Measurements from ENCODE around the gene C15orf39.
"Not testable (repeated sequence)": the region's sequence is repeated elsewhere in the genome, so short reads cannot be mapped to it uniquely, and the experiment has no call there.

Gene C15orf39

DNA sequence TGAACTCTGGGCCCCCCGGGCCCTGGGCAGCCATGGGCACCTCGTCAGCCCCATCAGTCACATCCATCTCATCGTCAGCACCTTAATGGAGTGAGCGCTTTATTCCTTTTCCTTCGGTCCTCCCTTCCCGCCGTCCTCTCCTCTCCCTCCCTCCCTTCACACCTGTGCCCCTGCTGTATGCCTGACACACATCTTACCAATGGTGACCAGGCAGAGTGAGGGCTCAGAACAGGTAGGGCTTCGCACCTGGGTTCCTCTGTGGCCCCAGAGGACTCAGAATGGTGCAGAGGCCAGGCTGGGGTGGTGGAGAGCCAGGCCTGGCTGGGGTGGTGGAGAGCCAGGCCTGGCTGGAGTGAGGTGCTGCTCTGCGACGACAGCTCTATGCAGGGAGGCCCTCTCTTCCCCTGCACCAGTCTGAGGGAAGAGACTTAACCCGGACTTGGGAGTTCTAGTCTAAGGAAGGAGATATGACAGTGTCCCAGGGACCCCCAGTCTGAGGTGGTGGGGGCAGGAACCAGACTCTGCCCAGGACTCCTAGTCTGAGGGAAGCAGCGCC is 11.6 kb downstream of the C15orf39 start:
- DNase-seq, result no peak

DNA sequence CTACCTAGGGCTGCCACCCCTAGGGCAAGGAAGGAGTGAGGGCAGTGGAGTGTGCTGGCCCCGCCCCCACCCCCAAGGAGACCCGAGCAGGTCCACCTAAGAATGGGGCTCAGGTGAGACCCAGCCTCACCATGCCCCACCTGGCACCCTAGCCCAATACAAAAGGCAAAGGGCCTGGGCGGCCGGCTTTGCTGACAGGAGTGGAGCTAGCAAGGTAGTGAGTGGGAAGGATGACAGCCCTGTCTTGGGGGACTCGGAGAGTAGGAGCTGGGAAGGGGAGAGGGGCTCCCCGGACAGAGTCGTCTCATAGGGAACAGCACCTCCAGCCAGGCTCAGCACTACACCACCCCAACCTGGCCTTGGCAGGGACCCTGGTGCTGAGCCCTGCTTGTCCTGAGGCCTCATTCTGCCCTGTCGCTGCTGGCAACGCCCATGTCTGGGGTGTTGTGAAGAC is 12.1 kb downstream of the C15orf39 start:
- no peak for DNase-seq

DNA sequence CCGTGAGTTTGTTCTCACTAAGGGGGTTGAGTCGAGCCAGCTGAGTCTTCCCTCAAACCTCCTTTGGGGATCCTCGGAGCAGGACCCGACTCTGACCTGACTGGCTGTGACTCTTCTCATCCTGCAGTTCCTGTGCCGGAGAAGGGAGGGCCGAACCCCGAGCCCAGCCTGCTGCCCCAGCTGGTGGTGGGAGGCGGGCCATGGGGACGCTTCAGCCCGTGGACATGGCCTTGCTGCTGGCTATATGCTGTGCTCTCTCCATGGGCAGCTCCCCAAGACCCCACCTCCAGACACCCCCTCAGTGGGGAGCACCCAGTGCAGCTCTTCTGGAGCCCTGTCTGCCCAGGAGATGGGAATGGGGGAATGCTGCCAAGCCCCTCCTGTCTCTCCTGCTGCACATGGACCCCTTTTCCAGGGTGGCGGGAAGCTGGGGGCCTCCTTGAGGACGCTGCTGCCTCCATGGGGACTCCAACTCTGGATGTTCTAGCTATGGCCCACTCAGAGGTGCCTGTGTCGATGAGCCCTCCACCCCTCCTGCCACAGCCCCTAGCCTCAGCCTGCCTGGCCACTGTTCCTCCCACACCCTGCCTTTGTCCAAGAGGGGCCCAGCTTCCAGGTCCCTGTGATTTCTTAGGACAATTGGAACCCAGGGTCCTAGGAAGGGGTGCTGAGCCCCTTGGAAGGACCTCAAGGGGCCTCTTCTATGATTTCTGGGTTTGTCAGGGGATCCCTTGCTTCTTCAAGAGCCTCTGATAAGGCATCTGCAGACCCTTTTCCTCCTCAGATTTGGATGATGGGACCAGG is 12.8 kb downstream of the C15orf39 start:
- DNase-seq, result no peak

DNA sequence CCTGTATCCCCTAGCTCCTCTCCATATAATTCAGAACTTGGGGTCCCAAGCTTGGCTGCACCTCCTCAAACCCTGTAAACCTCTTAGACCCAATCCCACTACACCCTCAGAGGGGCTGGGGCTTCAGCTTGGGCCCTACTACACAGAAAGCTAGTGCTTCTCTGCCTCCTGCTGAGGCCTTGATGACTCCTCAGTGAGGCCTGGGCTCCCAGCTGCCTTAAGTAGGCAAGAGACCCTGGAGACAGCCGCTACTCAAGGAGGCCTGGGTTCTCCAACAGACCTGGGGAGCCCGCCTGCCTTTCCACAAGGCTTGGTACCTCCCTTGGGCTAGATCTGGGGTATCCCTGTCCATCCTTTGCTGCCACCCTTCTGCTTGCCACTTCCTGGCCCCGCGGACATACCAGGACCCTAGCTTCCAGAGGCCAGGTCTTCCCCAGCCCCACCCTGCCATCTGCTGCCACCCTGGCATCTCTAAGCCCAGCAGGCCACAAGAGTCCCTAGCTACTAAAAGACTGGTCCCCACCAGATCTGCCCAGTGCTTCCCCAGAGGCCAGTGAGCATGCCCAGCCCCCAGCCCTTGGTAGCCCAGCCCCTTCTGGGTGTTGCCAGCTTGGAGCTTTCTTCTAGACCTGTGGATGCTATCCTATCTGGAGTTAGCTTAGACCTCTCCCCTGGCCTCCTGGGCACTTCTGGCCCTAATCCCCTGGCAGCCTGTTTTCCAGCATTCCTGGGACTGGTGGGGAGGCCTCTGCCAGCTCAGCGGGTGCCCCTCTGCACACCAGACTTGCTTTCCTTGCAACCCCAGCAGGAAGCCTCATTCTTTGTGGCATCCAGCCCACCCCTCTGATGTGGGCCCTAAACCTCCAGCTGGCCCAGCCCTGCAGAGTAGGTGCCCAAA is 13.7 kb downstream of the C15orf39 start:
- no peak for DNase-seq

DNA sequence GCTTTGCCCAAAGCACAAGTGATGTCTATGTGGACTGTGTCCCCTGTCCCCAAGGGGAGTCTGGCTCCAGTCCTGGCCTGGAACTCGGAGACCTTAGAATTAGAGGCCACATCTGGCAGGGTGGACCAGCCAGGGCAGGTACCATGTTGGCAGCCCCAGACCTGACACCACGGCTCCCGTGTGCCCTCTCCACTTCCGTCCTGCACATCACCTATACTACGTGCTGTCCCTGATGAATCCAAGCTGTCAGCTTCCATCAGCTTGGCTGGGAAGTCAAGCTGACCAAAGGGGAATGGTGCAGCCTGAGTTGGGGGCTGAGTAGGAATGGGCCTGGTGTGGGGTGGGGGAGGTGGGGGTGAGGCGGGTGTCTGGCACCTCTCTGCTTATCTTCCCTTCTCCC is 15.3 kb downstream of the C15orf39 start:
- DNase-seq, result no peak

DNA sequence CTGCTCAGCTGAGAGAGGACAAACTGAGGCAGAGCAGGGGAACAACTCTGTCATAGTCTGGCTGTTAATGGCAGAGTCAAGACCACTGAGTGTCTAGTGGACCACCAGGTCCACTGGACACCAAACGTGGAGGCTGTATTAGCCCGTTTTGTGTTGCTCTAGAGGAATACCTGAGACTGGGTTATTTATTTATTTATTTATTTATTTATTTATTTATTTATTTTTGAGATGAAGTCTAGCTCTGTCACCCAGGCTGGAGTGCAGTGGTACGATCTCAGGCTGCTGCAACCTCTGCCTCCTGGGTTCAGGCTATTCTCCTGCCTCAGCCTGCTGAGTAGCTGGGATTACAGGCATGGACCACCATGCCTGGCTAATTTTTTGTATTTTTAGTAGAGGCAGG is 15.9 kb downstream of the C15orf39 start:
- not testable (repeated sequence) for DNase-seq

DNA sequence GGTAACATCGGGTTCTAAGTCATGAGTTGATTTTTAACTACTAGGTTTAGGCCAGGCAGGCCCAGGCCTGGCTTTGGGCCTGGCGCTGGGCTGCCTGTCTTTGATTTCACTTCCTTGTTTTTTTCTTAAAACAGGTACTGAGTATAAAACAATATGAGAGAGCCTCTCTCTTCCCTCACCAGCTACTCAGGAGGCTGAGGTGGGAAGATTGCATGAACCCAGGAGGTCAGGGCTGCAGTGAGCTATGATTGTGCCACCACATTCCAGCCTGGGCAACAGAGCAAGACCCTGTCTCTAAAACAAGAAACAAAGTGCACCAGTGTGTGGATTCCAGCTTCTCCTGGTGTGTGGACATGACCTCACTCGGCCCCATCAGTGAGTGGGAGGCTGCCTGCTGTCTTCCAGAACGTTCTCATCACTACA is 17.8 kb downstream of the C15orf39 start:
- DNase-seq, result not testable (repeated sequence)

DNA sequence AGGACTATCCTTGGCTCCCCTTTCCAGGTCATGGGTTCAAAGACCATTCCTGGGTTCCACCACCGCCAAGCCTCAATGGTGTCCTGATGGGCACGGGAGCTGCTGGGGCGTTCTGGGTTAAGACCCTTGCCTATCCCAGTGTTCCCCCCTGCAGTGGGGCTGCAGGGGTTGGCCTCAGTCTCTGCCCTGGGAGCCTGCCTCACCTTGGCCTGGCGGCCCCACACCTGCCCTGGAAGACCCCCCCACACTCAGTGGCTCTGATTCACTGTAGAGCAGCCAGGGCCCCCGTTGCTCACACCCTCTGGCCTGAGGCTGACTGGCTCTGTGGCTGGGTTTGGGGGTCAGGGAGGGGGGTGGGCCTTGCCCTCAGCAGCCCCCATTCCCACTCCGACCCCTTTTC is 22.0 kb downstream of the C15orf39 start:
- no peak for DNase-seq

DNA sequence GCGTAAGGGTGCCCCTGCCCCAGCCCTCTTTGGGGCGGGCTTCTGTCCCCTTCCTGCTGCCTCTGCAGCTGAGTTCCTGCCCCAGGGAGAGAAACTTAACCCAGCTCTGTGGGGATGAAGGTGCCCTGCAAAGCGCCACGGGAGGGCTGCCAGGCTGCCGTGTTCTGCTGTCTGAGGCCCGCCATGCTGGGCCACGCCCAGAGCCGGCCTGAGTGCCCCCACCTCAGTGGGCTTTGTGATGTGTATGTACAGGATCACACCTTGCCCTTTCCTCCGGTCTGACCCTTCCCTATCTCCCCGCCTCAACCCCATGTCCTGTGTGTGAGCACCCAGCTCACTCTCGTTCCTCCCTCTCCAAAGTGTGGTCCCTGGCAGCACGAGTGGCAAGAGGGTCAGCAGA is 22.6 kb downstream of the C15orf39 start:
- DNase-seq, result no peak

DNA sequence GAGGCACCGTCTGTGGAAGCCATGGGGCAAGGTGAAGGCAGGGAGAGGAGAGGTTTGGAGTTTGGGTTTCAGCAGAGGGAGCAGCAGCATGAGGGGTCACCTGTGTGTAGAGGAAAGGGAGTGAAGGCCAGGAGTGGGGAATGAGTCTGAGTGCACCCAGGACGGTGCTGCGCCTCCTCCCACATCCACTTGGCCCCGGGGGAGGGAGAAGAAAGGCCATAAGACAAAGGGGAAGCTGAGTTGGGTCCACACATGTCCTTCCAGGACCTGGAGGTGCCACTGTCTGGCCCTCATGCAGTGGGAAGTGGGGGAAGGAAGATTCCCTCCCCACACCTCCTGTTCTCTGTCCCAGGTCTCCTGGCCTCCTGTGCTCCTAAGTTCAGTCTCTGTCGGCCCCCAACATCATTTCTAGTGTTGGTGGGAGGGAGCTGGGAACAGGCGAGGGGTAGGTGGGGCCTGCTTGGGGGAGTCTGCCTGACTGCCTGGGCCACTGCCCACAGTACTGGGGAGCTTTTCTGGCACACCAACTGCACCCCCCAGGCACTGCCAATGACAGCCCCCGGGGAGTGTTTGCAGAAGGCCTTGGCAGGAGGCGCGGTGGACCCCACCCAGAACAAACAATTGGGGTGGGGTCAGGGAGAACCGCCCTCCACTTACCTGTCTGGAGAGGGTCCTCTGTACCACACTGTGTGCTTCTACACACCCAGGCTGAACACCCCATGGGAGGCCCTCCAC is 23.6 kb downstream of the C15orf39 start:
- DNase-seq, result not testable (repeated sequence)

DNA sequence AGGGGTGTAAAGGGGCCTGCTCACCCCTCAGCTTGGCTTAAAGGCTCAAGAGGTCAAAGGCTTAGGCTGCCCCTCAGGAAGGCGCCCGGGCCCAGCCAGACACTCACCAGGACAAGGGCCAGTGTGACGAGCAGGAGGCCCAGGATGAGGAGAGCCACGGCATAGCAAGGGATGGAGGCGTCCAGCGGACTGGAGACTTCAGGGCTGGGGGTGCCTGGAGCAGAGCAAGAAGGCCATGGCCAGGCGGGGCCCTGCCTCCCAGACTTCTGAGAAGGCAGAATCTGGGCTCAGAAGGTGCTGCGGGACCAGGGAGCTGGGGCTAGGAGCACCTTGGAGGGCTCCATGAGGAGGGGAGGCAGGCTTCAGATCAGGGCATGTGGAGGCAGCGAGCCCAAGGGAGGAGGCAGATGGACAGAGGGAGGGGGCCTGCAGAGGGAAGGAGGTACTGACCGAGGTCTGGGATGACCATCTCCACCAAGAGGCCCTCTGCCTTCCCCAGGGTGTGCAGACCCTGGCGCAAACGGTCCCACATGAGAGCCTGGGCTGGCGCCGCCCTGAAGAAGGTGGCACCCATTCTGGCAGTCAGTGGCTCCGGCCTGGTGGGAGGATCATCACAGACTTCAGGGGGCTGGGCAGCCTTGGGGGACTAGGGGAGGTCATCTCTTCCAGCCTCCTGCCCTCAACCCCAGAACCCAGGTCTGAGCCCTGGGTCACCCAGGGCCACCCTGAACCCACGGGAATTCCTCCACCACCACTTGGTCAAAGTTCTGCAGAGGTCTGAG is 24.5 kb downstream of the C15orf39 start:
- DNase-seq, result no peak

DNA sequence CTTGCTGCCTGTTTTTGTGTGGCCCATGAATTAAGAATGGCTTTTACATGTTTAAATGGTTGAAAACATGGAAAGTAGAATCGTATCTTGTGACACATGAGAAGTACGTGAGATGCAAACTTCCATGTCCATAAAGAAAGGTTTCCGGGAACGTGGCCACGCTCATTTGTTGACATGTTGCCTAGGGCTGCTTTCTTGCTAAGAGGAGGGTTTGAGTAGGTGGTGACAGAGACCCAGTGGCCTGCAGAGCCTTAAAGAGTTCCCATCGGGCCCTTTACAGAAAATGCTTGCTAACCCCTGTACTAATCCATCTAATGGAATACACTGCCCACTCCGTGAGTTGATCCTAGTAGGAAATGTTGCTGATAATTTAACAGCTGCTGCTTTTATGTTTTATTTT is 25.4 kb downstream of the C15orf39 start:
- not testable (repeated sequence) for DNase-seq

DNA sequence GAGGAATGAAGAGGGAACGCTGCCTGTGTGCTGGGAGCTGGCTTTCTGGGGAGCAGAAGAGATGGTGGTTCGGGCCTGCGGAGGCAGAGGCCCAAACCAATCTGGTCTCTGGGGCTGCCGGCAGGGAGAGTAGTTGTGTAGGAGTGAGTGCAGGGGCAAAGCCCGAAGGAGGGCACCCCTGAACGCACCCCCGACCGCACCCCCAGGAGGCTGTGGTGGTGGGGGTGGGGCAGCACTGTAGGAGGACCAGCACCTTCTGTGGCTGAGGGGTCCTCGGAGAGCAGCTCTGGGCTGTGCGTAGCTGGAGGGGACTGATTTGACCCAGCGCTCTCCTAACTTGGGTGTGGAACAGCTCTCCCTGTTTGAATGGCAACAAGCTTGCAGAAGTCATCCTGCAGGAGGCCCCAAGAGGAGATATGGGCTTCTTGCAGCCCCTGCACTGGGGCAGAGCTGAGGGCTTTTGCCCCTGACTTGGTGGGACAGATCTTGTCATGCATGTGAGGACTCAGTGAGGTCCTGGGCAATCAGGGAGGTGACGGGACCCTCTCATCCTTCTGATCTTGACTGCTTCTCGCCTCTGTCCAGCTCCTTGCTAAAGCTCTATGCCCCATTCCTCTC is 26.1 kb downstream of the C15orf39 start:
- DNase-seq, result no peak

DNA sequence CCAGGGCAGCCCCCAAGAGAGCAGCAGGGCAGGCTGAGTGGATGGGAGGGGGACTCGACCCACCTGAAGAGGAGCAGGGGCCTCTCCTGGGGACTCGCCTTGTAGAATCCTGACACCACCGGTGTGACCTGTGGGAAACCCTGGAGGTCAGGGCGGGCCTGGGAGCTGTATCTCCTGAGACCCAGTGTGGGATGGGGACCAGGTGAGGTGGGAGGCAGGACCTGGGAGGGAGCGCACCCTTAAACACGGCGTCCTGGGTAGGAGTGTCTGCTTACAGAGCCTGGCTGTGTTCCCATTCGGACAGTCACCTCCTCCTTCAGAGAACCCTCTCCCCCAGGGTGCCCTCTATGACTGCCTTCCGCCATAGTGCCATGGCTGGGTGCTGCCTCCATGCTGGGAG is 27.1 kb downstream of the C15orf39 start:
- no peak for DNase-seq

DNA sequence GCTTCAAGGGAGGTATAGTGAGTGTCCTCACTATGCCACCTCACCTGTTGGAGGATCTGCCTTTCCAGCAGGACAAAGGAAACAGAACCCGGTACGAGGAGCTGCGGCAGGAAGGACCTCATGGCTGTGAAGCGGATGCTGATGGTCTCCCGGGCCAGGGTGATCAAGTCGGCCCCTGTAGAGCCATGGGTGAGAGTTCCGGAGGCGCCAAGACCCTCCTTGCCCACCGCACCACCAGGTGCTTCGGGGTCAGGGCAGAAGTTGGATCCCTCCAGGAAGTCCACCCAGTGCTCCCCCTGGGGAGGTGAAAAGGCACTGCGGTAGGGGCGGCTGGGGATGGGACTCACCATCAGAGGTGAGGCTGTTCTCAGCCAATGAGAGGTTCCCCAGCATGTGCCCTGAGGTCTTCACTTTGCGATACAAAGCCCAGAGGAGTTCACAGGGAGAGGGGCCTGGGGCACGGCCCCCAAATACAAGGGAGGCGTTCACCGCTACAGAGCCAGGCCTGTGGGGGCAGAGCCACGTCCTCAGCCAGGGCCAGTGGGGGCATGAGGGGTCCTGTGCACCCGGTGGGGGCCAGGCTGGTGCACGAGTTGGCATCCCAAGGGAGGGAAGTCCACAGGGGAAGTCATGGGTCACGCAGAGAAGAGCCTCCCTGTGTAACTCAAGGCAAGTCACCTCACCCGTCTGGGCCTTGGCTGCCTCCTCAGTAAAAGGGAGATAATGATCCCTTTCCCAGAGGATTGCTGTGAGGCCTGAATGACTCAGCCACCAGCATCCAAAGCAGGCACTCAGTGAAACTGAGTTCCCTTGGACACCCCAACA is 27.7 kb downstream of the C15orf39 start:
- no peak for DNase-seq

DNA sequence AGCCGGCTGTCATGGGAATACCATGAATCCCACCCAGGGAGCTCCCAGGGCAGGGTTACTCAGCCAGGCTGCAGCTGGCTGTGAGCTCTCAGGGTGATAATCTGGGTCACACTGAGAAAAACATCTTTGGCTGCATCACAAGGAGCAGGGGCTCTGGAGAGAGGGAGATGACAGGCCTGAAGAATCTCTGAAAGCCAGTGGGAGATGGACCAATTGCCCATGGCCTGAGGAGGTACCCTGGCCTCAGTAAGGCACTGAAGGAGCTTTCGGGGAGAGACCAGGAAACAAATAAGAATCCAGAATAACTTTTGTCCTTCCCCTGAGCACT is 28.3 kb downstream of the C15orf39 start:
- DNase-seq, result no peak

DNA sequence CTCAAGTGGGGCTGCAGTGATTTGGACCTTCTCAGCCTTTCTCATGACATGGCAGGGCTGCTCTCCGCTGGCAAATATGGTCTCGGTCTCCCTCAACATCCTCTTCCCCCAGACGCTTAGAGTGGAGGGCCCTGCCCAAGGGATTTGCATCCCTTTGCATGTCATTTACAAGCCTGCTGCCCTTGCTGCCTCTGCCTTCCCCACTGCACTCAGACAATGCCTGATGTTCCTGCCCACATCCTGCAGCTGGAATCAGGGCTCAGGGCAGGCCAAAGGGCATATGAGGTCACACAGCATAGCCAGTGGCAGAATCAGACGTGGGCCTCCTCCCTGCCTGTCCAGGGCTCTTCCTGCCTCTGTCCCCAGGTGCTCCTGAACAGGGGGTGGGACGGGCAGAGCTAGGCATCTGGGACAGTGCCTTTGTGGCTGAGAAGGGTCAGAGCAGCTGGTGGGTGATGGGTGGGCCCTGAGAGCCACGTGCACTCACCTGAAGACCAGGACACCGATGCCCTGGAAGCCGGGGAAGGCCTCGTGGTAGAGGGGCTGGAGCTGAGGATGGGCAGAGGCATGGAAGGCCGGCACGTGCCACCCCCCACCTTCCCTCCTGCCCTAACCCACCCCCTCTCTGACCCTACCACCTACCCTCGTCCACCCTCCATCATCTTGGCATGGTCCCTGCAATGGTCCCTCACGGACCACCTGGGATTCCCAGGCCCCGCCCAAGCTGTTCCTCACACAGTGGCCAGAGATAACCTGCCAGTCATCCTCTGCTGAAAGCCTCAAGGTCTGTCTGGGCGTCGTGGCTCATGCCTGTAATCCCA is 29.1 kb downstream of the C15orf39 start:
- no peak for DNase-seq

DNA sequence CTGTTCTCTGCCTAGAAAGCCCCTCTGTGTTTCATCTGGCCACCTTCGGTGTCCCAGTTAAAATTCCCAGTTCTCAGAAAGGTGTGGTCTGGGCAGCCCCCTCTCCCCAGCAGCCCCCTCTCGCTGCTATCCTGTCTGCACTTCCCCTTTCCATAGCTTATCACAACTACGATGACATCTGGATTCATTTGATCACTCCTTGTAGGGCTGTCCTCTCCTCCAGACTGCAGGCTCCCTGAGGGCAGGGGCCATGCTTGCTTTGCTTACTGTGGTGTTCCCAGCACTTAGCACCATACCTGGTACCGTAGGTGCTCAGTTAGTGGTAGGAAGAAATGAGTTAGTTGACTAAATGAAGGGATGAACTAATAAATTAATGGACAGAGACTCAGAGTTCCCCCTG is 30.2 kb downstream of the C15orf39 start:
- DNase-seq, result no peak

DNA sequence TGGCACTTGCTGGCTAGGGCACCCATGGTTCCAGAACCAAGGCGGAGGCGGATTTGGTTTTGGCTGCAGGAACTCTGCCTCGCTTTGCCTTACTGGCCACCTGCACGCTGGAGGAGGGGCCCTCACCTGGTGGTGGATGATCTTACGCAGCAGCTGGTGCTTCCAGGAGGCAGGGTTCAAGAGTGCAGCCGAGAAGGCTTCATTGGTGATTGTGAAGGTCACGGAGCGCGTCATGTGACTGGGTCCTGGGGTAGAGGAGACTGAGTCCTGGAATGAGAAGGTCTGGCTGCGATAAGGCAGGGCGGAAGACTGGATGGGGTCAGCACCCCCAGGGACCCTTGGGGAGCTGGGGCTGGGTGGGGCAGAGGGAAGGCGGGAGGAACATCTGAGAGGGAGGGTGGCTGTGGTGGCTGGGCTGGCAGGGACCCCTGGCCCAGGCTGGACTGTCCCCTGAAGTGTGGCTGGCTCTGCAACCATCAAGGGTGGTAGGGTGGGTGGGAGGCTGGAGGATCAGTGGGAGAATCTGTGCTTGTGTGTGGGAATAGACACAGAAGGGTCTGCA is 30.7 kb downstream of the C15orf39 start:
- DNase-seq, result no peak

Data from activated CD4-positive, alpha-beta T cell treated with anti-CD3 and anti-CD28 coated beads, Interleukin-2, Interleukin-6, amounts not matched to agents 100 ng/mL and 50 ng/mL, durations not matched to agents 16 hours and 8 hours (primary cell).